H1 (cell line): ENCODE results near the gene LIG1. TPM values are rescaled to one million over a fixed set of nuclear protein-coding genes. Genes with fewer than 3 reads are reported as not detected.

ENCODE experiments used
- CTCF ChIA-PET: fragments of 300-600 bp; sonication (Branson Sonifier 250); formaldehyde crosslinking; loops from one replicate; lab custom pipeline; 2021; ENCODE audit not compliant: partially characterized antibody; lab: Charles Lee
- POLR2A ChIA-PET: fragments of 300-600 bp; sonication (Branson Sonifier 250); formaldehyde crosslinking; loops from one replicate; lab custom pipeline; 2021; ENCODE audit warnings: inconsistent platforms; ENCODE audit not compliant: partially characterized antibody; lab: Charles Lee
- DNase-seq, 2 experiments: peaks; one replicate each; pipeline versions ENCODE4 v3.0.0 to v3.0.0-alpha.2; 2010 to 2022; ENCODE audit warnings: low spot score in 2 of 2, low read depth in 1 of 2, mixed read lengths in 1 of 2
- FAIRE-seq: peaks from 2 replicates; lab custom pipeline; 2011; peaks lifted over from hg19 to GRCh38; lab: Jason Lieb, UNC
- H2AFZ ChIP-seq: 2 replicates; pipeline ENCODE4 v1.8.1; 2012; ENCODE audit warnings: low read length, inconsistent platforms
- H2AK5ac ChIP-seq: 2 replicates; pipeline ENCODE4 v1.6.1; 2013; ENCODE audit warnings: low read depth, low read length
- H2BK120ac ChIP-seq: replicated peaks from 2 replicates; pipeline ENCODE3; 2013; ENCODE audit warnings: low read depth, low read length, inconsistent platforms
- H2BK12ac ChIP-seq: 2 replicates; pipeline ENCODE4 v1.6.1; 2013; ENCODE audit warnings: low read depth, low read length
- H2BK15ac ChIP-seq: 2 replicates; pipeline ENCODE4 v1.6.1; 2013; ENCODE audit warnings: low read length
- H2BK20ac ChIP-seq: 2 replicates; pipeline ENCODE4 v1.6.1; 2013; ENCODE audit warnings: low read length
- H2BK5ac ChIP-seq: 2 replicates; pipeline ENCODE4 v1.6.1; 2013; ENCODE audit warnings: low read depth, low read length
- H3K14ac ChIP-seq: 2 replicates; pipeline ENCODE4 v1.6.1; 2013; ENCODE audit warnings: inconsistent platforms; ENCODE audit not compliant: insufficient read length
- H3K18ac ChIP-seq: 2 replicates; pipeline ENCODE4 v1.6.1; 2013; ENCODE audit warnings: low read length; ENCODE audit errors: extremely low read depth
- H3K23ac ChIP-seq: 2 replicates; pipeline ENCODE4 v1.6.1; 2013; ENCODE audit warnings: inconsistent platforms; ENCODE audit not compliant: insufficient read length
- H3K23me2 ChIP-seq: 2 replicates; pipeline ENCODE4 v1.6.1; 2013; ENCODE audit warnings: low read depth, low read length
- H3K27ac ChIP-seq: 2 replicates; pipeline ENCODE4 v1.6.1; 2011; ENCODE audit warnings: low read depth, low read length, inconsistent platforms
- H3K27me3 ChIP-seq, 4 experiments: replicated peaks in 1 of 4; 1 replicate in 1 of 4; 2 replicates in 3 of 4; pipeline versions ENCODE4 v1.6.1 to v1.8.1; 2011 to 2013; ENCODE audit warnings: low read length in 3 of 4, mild to moderate bottlenecking in 3 of 4, inconsistent platforms in 2 of 4, mixed read lengths in 2 of 4, moderate library complexity in 1 of 4; ENCODE audit not compliant: control insufficient read depth in 3 of 4, insufficient read depth in 3 of 4; ENCODE audit errors: extremely low read depth in 1 of 4
- H3K36me3 ChIP-seq, 4 experiments: 2 replicates each; pipeline versions ENCODE4 v1.6.1 to v1.8.1; 2011 to 2013; ENCODE audit warnings: mild to moderate bottlenecking in 4 of 4, low read length in 3 of 4, moderate library complexity in 2 of 4, control low read depth in 1 of 4, inconsistent platforms in 1 of 4; ENCODE audit not compliant: insufficient read depth in 4 of 4, control insufficient read depth in 2 of 4
- H3K4ac ChIP-seq: replicated peaks from 2 replicates; pipeline ENCODE3; 2013; ENCODE audit warnings: low read length, low read depth, mixed read lengths, inconsistent platforms; ENCODE audit not compliant: insufficient read length
- H3K4me1 ChIP-seq, 4 experiments: replicated peaks in 1 of 4; 1 replicate in 1 of 4; 2 replicates in 3 of 4; pipeline versions ENCODE4 v1.6.1 to v1.8.1; 2011 to 2013; ENCODE audit warnings: low read length in 3 of 4, inconsistent platforms in 2 of 4, mixed read lengths in 1 of 4; ENCODE audit not compliant: insufficient read depth in 4 of 4, control insufficient read depth in 3 of 4
- H3K4me2 ChIP-seq, 2 experiments: 2 replicates each; pipeline versions ENCODE4 v1.6.1 to v1.8.1; 2011 to 2013; ENCODE audit warnings: low read depth in 2 of 2, low read length in 2 of 2, control low read depth in 1 of 2, inconsistent platforms in 1 of 2, mild to moderate bottlenecking in 1 of 2; ENCODE audit not compliant: insufficient read depth in 1 of 2
- H3K4me3 ChIP-seq, 4 experiments: fragments of 200-600, 300-600 bp in 1 of 4; sonication (generic), shearing (Covaris generic), sonication (Bioruptor Twin) in 1 of 4; 2 replicates each; pipeline versions ENCODE4 v1.5.1 to v1.8.1; 2011 to 2016; ENCODE audit warnings: low read length in 4 of 4, low read depth in 3 of 4, control low read depth in 2 of 4, inconsistent platforms in 2 of 4, mild to moderate bottlenecking in 2 of 4, mixed read lengths in 1 of 4, moderate library complexity in 1 of 4; ENCODE audit not compliant: insufficient read depth in 2 of 4; ENCODE audit errors: extremely low read depth in 1 of 4
- H3K56ac ChIP-seq: replicated peaks from 2 replicates; pipeline ENCODE3; 2013; ENCODE audit warnings: low read depth, mild to moderate bottlenecking, mixed read lengths, low read length, inconsistent platforms; ENCODE audit not compliant: insufficient read length
- H3K79me1 ChIP-seq: 2 replicates; pipeline ENCODE4 v1.6.1; 2013; ENCODE audit warnings: low read depth, low read length, control low read depth
- H3K79me2 ChIP-seq, 2 experiments: 2 replicates each; pipeline versions ENCODE4 v1.6.1 to v1.8.1; 2012 to 2013; ENCODE audit warnings: low read length in 2 of 2, mild to moderate bottlenecking in 2 of 2, inconsistent platforms in 1 of 2; ENCODE audit not compliant: insufficient read depth in 2 of 2, control insufficient read depth in 1 of 2
- H3K9ac ChIP-seq, 4 experiments: replicated peaks in 1 of 4; 1 replicate in 1 of 4; 2 replicates in 3 of 4; pipeline versions ENCODE4 v1.6.1 to v1.8.1; 2011 to 2013; ENCODE audit warnings: low read depth in 3 of 4, low read length in 3 of 4, control low read depth in 2 of 4, mild to moderate bottlenecking in 2 of 4, moderate library complexity in 2 of 4, inconsistent platforms in 1 of 4; ENCODE audit errors: extremely low read depth in 1 of 4
- H3K9me3 ChIP-seq, 2 experiments: 2 replicates each; pipeline versions ENCODE4 v1.6.1 to v1.8.1; 2012 to 2013; ENCODE audit warnings: mild to moderate bottlenecking in 2 of 2, moderate library complexity in 2 of 2, control low read depth in 1 of 2, inconsistent platforms in 1 of 2, low read depth in 1 of 2, low read length in 1 of 2, mixed read lengths in 1 of 2; ENCODE audit not compliant: insufficient read depth in 2 of 2
- H4K20me1 ChIP-seq, 2 experiments: replicated peaks in 1 of 2; 2 replicates each; pipeline versions ENCODE3 to v1.8.1; 2011 to 2013; ENCODE audit warnings: inconsistent platforms in 2 of 2, low read length in 2 of 2, mild to moderate bottlenecking in 1 of 2; ENCODE audit not compliant: insufficient read depth in 2 of 2, control insufficient read depth in 1 of 2
- H4K5ac ChIP-seq: 2 replicates; pipeline ENCODE4 v1.6.1; 2013; ENCODE audit warnings: low read length, low read depth, mixed read lengths, inconsistent platforms; ENCODE audit not compliant: insufficient read length
- H4K8ac ChIP-seq: 2 replicates; pipeline ENCODE4 v1.8.0; 2013; ENCODE audit warnings: mild to moderate bottlenecking, moderate library complexity, low read length, inconsistent platforms; ENCODE audit not compliant: insufficient read depth; ENCODE audit errors: extremely low read depth
- H4K91ac ChIP-seq: replicated peaks from 2 replicates; pipeline ENCODE3; 2013; ENCODE audit warnings: low read length, mixed read lengths, inconsistent platforms; ENCODE audit not compliant: insufficient read length
- GABPA ChIP-seq: IDR thresholded peaks from 2 replicates; pipeline ENCODE4 v1.6.1; 2011; ENCODE audit warnings: mild to moderate bottlenecking, low read length, moderate library complexity, borderline replicate concordance; ENCODE audit not compliant: insufficient read depth
- MAFK ChIP-seq: IDR thresholded peaks from 2 replicates; pipeline ENCODE4 v1.6.1; 2012; ENCODE audit warnings: low read depth, mild to moderate bottlenecking, improper control_type of control experiment, low read length
- TCF12 ChIP-seq: IDR thresholded peaks from 2 replicates; pipeline ENCODE4 v1.6.1; 2011; ENCODE audit warnings: low read depth, mild to moderate bottlenecking, low read length
- WGBS, 2 experiments: shearing (Covaris generic) in 1 of 2; methylation state at CpG; one replicate each; pipeline versions ENCODE4 v1.1.6 to v1.1.7; 2013 to 2015; ENCODE audit warnings: low lambda C conversion rate in 2 of 2, mixed read lengths in 2 of 2, inconsistent platforms in 1 of 2, low coverage in 1 of 2, missing lambda C conversion rate in 1 of 2; ENCODE audit not compliant: insufficient replicate concordance in 2 of 2, insufficient coverage in 1 of 2, insufficient read length in 1 of 2; ENCODE audit errors: extremely low coverage in 1 of 2, missing lambda C conversion rate in 1 of 2; 5-methylcytosine and 5-hydroxymethylcytosine counted together
- polyA plus RNA-seq, 7 experiments: library from polyadenylated mRNA; depleted of rRNA in 3 of 7; stranded (reverse) in 5 of 7; unstranded in 2 of 7; fragments of >200 nt in 5 of 7; fragments of 200-250 nt in 2 of 7; gene quantifications; 1 replicate in 5 of 7; 2 replicates in 1 of 7; 4 replicates in 1 of 7; pipeline versions ENCODE4 v1.2.1 to v1.2.3, GENCODE V29; 2011 to 2013; ENCODE audit warnings: missing spikeins in 2 of 7, mixed read lengths in 2 of 7
- total RNA-seq: library from RNA; stranded (reverse); fragmentation: NEBNext Ultra II Directional; extraction: Animal tissue kit (Norgen Biotek cat#: 25700); gene quantifications from 2 replicates; pipeline ENCODE4 v1.2.1, GENCODE V29; 2021
- TF ChIP-seq, protein P1 (sequence below): IDR thresholded peaks from 2 replicates; pipeline ENCODE4 v1.6.1; 2012; ENCODE audit warnings: inconsistent platforms

The LIG1 gene
- total and polyA plus RNA-seq, 2 of the 8 experiments (the other 6 are each of a cell fraction or from before 2014, with no cell fraction given) = 67.6 to 113 TPM

GRCh38 chr19:48183356-48183755 lies 13.2 kb upstream of the LIG1 start:
- Histone ChIP-seq H4K91ac (no peak overlapping the region), H3K36me3 (peaks cover 0 to 31% (median 12%) of the 10 kb centered on the region in 4 experiments; a peak in 5 of 8 replicates), H3K18ac (no peak overlapping the region), H3K27ac (no peak overlapping the region), H2BK12ac (no peak overlapping the region), H2BK15ac (no peak overlapping the region), H3K4me1 (no peaks in the 10 kb centered on the region), H3K14ac (no peak overlapping the region), H2AK5ac (no peak overlapping the region), H3K27me3 (no peaks in the 10 kb centered on the region), H2BK5ac (no peak overlapping the region), H3K23ac (no peak overlapping the region), H3K79me2 (no peaks in the 10 kb centered on the region), H4K20me1 (no peaks in the 10 kb centered on the region), H3K4me2 (no peak overlapping the region), H3K4me3 (no peak overlapping the region), H4K8ac (no peak overlapping the region), H2BK120ac (no peak overlapping the region), H3K79me1 (no peaks in the 10 kb centered on the region), H3K9me3 (peaks cover 12 to 14% of the 10 kb centered on the region in 2 experiments), H3K4ac (no peak overlapping the region), H3K23me2 (no peaks in the 10 kb centered on the region), H2AFZ (no peak overlapping the region), H3K9ac (no peak overlapping the region), H4K5ac (no peak overlapping the region), H2BK20ac (no peak overlapping the region), H3K56ac (no peak overlapping the region)
- DNase-seq (no peak), FAIRE-seq (no peak)
- 94% methylated on average over 9 of the region's 9 CpGs; no CpG with 5 or more reads in 1 of the 2 experiments for WGBS, 2 experiments
- TF ChIP-seq MAFK = no peak
- TF ChIP-seq, protein P1, sequence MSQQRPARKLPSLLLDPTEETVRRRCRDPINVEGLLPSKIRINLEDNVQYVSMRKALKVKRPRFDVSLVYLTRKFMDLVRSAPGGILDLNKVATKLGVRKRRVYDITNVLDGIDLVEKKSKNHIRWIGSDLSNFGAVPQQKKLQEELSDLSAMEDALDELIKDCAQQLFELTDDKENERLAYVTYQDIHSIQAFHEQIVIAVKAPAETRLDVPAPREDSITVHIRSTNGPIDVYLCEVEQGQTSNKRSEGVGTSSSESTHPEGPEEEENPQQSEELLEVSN = peak; percentile 38; the same call in 1 of the 2 replicates
- TF ChIP-seq GABPA = no peak
- TF ChIP-seq TCF12 = no peak
- ChIA-PET CTCF (interaction anchor here (0.5 to 1.5 kb wide), 2 partner anchors 8 to 696 kb away, joined by 3 read pairs; no protein-coding TSS in a partner anchor), POLR2A (interaction anchor here (0.6 to 1.4 kb wide), 5 partner anchors 8 to 927 kb away, joined by 3 read pairs; no protein-coding TSS in a partner anchor)
